Occipital lobe (tissue), 2 donors: ENCODE measurements around the gene CHCHD6. TPM values are rescaled to one million over a fixed set of nuclear protein-coding genes. Genes with fewer than 3 reads are reported as not detected.
A peak's percentile ranks its signal among the peaks of the same experiment; 100 is the strongest.

Experiments
- DNase-seq: peaks from one replicate; lab custom pipeline; 2025; lab: John Stamatoyannopoulos, UW
- total RNA-seq: library from RNA; depleted of rRNA; stranded (reverse); fragments of >200 nt; gene quantifications from one replicate; pipeline ENCODE4 v1.2.3, GENCODE V29; 2014

CHCHD6 gene
- total RNA-seq, 1 donor from 2014 or later: 28.2 TPM

GRCh38 chr3:126743350-126743749 is 39.3 kb downstream of the CHCHD6 start:
- DNase-seq: no peak

- no peak for DNase-seq
Observed at GRCh38 chr3:126743781-126744180, 39.7 kb downstream of the CHCHD6 start.

- no peak for DNase-seq
Observed at GRCh38 chr3:126745760-126746394, 41.8 kb downstream of the CHCHD6 start.

- DNase-seq: no peak
Observed at GRCh38 chr3:126746395-126747177, 42.5 kb downstream of the CHCHD6 start.

GRCh38 chr3:126747768-126748167 is 43.7 kb downstream of the CHCHD6 start:
- no peak for DNase-seq

GRCh38 chr3:126748701-126749546 is 44.9 kb downstream of the CHCHD6 start:
- no peak for DNase-seq

GRCh38 chr3:126749547-126749875 is 45.5 kb downstream of the CHCHD6 start:
- DNase-seq: no peak

- DNase-seq: no peak
Observed at GRCh38 chr3:126749931-126750755, 46.1 kb downstream of the CHCHD6 start.

- DNase-seq: no peak
Observed at GRCh38 chr3:126750756-126751121, 46.7 kb downstream of the CHCHD6 start.

GRCh38 chr3:126751611-126752302 is 47.7 kb downstream of the CHCHD6 start:
- no peak for DNase-seq

GRCh38 chr3:126752303-126753190 is 48.5 kb downstream of the CHCHD6 start:
- peak; percentile 37 for DNase-seq

GRCh38 chr3:126753191-126754160 is 49.4 kb downstream of the CHCHD6 start:
- DNase-seq: no peak

GRCh38 chr3:126755866-126756265 is 51.8 kb downstream of the CHCHD6 start:
- no peak for DNase-seq

GRCh38 chr3:126758026-126758425 is 54.0 kb downstream of the CHCHD6 start:
- DNase-seq: no peak

- DNase-seq: no peak
Observed at GRCh38 chr3:126758882-126759281, 54.8 kb downstream of the CHCHD6 start.

- no peak for DNase-seq
Observed at GRCh38 chr3:126760541-126760940, 56.5 kb downstream of the CHCHD6 start.

- DNase-seq: no peak
Observed at GRCh38 chr3:126763035-126763434, 59.0 kb downstream of the CHCHD6 start.

- no peak for DNase-seq
Observed at GRCh38 chr3:126765187-126766069, 61.4 kb downstream of the CHCHD6 start.
